AG20443 (cell line): ENCODE measurements around the gene MRPS11.
"Not testable (repeated sequence)": the region's sequence is repeated elsewhere in the genome, so short reads cannot be mapped to it uniquely, and the experiment has no call there.

ENCODE experiments used
- DNase-seq: peaks from one replicate; pipeline ENCODE4 v3.0.0; 2012; ENCODE audit warnings: low spot score, mixed read lengths

Gene MRPS11

DNA sequence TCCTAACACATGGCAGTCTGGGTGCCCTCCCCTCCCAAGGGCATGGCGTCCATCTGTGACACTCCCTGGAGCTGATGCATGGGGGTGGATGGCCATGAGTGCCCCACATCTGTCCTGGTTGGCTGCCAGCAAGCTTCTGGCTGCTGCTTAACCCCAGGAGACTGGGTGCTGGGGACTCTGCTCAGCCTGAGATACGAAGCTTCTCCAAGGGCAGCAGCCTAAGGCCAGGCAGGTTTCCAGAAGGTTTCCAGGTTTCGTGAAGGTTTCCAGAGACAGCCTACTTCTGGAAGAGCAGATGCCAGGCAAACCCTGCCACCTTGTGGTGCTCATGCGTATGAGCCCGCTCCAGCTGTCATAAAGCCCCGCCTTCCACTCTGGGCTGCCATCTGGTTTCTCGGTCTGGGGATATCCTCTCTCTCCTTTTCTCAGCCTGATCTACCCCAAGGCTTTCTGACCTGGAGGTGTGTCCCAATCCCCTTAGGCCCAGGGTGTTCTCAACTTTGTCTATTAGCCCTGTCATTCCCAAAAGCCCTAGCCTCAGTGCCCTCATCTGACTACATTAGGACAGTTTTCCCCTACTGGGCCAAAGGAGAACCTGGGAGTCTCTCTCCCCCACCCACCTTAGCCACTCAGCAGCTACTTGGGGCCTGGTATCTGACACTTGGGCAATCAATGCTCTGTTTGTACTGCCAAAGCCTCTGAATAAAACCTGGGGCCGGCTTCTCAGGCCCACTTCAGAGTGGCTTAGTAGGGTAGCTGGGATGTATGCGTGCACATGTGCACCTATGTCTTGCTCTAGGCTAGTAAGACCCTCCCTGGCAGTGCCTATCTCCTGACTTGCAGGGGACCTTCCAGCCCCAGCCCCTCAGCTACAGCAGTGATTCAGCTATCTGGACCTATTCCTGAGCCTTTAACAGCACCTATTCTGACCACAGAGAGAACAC is 12.4 kb upstream of the MRPS11 start:
- DNase-seq, result peak; percentile 91

DNA sequence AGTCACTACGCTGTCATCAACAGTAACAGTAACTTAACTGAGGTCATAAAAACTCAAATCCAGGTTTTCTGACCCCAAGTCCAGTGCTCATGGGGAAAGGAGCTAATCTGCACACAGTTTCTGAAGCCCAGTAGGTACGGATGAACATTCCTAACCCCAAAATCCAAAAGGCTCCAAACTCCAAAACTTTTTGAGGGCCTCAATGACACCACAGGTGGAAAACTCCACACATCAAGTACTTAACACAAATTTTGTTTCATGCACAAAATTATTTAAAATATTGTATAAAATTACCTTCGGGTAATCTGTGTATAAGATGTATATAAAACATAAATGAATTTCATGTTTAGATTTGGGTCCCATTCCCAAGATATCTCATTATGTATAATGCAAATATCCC is 10.8 kb upstream of the MRPS11 start:
- no peak for DNase-seq

GRCh38 chr15:88463870-88464532 is 3.5 kb upstream of the MRPS11 start:
- no peak for DNase-seq

- no peak for DNase-seq
Measured at GRCh38 chr15:88465633-88466224, 1.8 kb upstream of the MRPS11 start.

DNA sequence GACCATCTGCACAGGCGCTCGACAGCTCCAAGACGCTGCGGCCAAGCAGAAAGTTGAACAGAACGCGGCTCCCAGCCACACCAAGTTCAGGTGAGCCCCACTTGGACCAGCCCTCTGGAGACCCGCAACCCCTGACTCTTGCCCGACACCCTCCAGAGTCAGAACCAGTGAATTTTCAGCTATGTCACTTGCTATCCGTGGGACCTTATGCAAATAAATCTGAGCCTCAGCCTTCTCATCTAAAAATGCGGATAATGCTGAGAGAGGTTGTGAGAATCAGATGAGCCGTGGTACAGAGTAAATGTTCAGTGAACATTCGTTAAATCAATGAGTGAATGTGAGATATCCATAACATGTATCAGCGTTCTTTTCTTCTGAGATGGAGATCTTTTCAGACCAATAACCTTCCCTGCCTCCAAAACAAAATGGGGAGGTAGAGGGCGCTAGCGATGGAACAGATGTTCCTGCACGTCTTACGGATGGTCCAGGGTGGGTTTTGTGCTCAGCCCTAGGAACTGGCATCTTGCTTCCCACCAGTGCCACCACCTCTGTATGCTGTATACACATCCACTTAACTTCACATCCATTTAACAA is 524 bp downstream of the MRPS11 start:
- DNase-seq, result peak; percentile 35

DNA sequence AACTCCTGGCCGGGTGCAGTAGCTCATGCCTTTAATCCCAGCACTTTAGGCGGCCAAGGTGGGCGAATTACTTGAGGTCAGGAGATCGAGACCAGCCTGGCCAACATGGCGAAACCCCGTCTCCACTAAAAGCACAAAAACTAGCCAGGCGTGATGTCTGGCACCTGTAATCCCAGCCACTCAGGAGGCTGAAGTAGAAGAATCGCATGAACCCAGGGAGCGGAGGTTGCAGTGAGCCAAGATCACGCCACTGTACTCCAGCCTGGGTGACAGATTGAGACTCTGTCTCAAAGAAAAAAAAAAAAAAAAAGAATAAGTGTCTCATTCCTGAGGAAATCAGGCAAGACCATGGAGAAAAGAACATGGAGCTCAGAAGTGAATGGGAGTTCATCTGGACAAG is 1.2 kb downstream of the MRPS11 start:
- DNase-seq, result not testable (repeated sequence)

GRCh38 chr15:88469321-88469720 is 1.8 kb downstream of the MRPS11 start:
- no peak for DNase-seq

- no peak for DNase-seq
Measured at GRCh38 chr15:88470625-88471372, 3.3 kb downstream of the MRPS11 start.

DNA sequence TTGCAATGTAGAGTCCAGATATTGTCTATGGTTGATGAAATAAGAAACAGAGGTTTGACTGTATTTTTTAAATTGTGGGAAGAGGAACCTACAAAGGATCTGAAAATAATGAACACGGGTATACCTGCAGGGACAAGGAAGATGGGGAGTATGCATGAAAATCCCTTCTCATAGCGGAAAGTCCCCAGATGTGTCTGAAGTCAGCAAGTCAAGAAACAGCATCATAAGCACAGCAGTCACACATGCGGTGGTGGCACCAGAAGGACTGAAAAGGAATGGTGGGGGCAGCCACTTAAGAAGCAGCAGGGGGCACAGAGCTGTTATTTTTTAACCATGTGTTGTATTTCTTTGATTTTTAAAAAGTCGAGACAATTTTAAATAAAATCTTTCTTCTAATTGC is 4.7 kb downstream of the MRPS11 start:
- DNase-seq, result no peak

- DNase-seq, result not testable (repeated sequence)
Measured at GRCh38 chr15:88473661-88474293, 6.3 kb downstream of the MRPS11 start.

- DNase-seq, result peak; percentile 69
Measured at GRCh38 chr15:88476635-88477060, 9.1 kb downstream of the MRPS11 start.

- no peak for DNase-seq
Measured at GRCh38 chr15:88477126-88477525, 9.6 kb downstream of the MRPS11 start.

DNA sequence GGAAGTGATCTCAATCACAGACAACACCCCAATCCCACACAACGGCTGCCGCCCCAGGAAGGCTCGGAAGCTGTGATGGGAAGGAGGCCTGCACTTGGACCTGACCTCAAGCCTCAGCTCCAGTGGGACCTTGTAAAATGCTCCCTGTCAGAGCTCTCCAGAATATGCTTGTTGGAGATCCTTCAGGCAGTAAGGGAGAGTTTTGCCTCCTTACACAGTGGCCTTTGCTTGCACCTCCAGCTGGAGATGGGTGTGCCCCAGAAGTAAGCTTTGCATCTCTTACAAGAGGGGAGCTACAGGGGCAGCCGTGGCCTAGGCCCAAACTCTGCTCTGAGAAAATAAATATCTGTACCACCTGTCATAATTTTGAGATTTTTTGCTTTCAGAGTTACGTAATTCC is 10.4 kb downstream of the MRPS11 start:
- DNase-seq, result no peak

DNA sequence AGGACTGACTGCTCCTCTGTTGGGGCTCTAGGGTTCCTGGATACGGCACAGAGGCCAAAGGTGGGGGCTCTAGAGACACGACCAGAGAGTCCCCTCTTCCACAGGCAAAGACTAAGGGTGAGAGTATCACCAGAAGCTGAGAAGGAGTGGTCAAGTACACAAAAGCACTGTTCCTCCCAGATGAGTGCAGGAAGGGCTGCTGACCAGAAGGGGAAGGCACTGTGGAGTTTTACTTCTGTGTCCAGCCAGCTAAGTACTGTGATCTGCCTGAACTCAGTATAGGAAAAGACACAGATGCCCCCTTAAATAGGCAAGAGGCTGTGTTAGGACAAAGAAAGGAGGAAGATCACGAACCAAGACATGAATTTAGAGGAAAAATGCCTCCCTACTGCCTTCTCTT is 11.7 kb downstream of the MRPS11 start:
- DNase-seq, result no peak

GRCh38 chr15:88480981-88481380 is 13.5 kb downstream of the MRPS11 start:
- DNase-seq, result no peak

- DNase-seq, result no peak
Measured at GRCh38 chr15:88482263-88482662, 14.8 kb downstream of the MRPS11 start.

DNA sequence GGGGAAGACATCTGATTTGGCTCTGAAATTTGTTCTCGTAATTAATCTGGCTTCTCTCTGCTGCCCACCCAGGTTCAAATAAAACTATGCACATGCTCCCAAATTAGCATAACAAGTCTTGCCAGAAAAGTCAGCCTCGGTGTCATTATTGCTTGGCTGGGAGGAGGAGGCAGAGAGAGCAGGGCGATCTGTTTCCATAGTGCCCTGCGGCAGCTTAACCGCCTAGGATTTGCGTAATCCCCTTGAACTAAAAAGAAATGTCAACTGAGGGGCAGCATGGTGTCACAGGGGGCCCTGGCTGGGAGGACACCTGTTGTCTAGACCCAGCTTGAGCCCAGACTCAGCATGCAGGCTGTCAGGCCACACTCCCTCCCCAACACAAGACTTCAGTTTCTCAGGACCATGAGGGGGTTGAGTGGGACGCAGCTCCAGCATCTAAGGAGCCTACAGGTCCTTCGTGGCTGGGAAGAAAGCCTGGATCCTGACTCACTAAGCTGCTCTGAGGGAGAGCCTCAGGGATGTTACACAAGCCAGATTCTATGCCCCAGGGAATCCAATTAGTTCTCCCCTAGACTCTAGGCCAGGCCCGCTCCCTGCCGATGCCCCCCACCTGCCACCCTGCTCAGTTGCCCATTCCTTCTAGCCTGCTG is 17.3 kb downstream of the MRPS11 start:
- DNase-seq, result peak; percentile 65

DNA sequence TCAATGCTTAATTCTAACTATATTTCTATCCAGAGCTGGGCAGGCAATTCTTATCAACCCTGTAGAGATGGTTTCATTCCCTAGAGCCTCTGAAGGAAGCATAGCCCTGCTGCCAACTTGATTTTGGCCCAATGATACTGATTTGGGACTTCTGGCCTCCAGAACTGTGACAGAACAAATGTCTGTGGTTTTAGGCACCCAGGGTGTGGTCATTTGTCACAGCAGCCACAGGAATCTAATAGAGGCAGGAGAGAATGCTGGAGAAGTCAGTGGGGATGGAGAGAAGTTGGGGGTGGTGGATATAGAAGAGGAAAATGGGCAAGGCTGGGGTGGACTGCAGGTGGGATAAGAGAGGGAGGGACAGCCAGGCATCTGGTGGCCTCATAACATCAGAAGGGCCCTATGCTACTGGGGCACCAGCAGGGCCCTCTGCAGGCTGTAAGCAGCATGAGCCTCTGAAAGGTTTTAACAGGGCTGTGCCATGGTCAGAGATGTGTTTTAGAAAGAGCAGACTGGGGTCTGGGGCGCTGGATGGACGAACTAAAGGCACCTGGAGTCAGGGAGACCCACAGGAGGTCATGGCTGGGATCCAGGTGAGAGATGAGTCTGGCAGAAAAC is 19.8 kb downstream of the MRPS11 start:
- DNase-seq, result peak; percentile 60

DNA sequence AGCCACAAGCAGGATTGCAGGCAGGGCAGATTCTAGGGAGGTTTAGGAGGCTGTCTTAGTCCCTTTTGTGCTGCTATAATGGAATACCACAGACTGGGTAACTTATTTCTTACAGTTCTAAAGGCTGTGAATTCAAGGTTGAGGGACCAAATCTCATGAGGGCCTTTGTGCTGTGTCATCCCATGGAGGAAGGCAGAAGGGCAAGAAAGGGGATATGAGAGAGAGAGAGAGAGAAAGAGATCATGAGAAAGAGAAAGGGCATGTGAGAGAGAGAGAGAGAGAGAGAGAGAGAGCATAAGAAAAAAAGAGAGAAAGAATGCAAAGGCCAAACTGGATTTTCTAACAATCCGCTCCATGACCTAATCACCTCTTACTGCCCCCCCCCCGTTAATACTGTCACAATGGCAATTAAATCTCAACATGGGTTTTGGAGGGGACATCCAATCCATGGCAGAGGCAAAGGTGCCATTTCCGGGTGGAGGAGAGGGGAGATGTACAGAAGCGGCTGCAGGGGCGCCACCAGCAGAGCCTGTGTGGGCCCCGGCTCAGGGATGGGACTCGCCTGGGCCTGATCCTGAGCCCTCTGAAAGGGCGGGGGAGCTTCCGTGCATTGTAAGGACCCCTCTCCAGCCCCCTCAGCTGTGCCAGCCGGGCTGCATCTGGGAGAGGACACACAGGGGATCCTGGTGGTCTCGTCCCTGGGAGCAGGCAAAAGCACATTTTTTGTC is 20.5 kb downstream of the MRPS11 start:
- no peak for DNase-seq

- no peak for DNase-seq
Measured at GRCh38 chr15:88489321-88489720, 21.8 kb downstream of the MRPS11 start.
